SIG-M5 (cell line): ENCODE results near the gene ATRN.
"Not testable (repeated sequence)": the region's sequence is repeated elsewhere in the genome, so short reads cannot be mapped to it uniquely, and the experiment has no call there.

Experiments
- DNase-seq: peaks from one replicate; lab custom pipeline; 2025; lab: John Stamatoyannopoulos, UW

The ATRN gene

GRCh38 chr20:3470627-3471396 is at the start of gene ATRN:
Gene ATRN, plus strand, starts transcription at chr20:3471018. Its CDS starts 90 bp downstream, at chr20:3471108.
- no peak for DNase-seq

GRCh38 chr20:3421985-3422384 is 48.8 kb upstream of the ATRN start:
- DNase-seq, result no peak

GRCh38 chr20:3423126-3423525 is 47.7 kb upstream of the ATRN start:
- DNase-seq, result no peak

DNA sequence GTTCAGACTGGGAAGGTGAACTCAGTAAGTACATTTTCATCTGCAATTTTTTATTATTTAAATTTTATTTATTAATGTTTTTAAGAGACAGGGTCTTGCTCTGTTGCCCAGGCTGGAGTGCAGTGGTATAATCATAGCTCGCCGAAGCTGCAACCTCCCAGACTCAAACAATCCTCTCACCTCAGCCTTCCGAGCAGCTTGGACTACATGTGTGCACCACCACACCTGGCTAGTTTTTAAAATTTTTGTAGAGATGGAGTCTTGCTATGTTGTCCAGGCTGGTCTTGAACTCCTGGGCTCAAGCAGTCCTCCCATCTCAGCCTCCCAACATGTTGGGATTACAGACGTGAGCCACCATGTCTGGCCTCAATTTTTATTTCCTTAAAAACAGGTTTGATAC is 44.1 kb upstream of the ATRN start:
- DNase-seq, result not testable (repeated sequence)

DNA sequence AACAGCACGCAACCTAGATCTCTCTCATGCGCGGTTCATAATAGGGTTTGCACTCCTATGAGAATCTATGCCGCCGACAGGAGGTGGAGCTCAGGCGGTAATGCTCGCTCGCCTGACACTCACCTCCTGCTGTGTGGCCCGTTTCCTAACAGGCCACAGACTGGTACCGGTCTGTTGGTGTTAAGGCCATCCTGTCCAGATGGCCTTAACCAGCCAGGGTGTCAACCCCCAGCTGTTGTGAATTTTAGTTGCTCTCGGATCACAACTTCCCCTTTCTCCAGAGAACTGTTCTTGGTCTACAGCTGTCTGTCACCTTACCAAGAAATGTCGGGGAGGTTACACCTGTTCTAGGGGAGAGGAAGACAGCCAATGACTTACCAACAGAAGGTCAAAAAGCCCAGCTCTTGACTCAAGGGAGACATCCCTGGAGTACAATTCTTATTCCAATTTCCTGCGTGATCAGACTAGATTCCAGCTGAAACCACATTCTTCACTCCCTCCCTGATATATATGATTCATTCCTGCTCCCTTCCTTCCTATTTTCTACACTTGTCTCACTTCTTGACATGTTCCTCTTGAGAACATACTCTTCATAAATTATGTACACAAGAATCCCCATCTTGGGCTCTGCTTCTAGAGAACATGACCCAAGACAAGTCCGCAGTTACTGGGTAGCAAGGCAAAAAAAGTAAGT is 40.3 kb upstream of the ATRN start:
- peak; percentile 66 for DNase-seq

DNA sequence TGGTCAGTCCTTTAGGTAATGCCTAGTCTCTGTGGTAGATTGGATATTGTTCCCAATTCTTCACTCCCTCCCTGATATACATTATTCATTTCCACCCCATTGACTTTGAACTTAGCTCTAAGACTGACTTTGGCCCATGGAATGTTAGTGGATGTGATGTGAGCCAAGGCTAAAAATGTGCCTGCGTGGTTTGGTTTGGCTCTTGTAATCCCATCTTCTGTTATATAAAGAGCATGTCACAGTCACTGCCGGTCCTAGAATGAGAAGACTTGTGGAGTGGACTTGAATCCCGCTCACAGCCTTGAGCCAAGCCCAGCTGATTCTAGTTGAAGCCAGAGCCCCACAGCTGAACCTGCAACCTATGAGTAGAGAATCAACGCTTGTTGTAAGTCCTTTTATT is 39.7 kb upstream of the ATRN start:
- DNase-seq, result no peak

- DNase-seq, result no peak
Observed at GRCh38 chr20:3432844-3433243, 38.0 kb upstream of the ATRN start.

- no peak for DNase-seq
Observed at GRCh38 chr20:3433744-3434143, 37.1 kb upstream of the ATRN start.

DNA sequence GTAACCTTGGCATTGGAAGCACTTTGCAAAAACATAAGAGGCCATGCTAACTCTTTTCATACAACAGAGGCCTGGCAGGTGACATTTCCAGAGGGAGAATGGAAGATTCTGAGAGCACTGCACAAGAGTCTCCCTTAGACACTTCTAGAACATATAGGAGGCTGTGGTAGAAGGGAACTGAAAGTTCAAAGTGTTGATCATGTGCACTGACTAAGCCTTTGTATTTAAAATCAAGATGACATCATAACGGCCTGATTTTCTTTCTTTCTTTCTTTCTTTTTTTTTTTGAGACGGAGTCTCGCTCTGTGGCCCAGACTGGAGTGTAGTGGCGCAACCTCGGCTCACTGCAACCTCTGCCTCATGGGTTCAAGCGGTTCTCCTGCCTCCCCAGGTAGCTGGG is 36.6 kb upstream of the ATRN start:
- DNase-seq, result no peak

GRCh38 chr20:3436864-3437574 is 33.8 kb upstream of the ATRN start:
- no peak for DNase-seq

DNA sequence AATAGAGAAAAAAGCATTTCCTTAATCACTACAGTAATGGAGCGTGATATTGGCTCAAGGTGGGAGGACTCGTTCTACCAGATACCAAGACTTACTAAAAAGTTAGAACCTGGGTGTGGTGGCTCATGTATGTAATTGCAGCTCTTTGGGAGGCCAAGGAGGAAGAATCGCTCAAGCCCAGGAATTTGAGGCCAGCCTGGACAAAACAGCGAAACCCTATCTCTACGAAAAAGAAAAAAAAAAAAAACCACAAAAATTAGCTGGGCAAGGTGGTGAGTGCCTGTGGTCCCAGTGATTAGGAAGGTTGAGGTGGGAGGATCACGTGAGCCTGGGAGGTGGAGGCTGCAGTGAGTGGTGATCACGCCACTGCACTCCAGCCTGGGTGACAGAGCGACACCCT is 24.0 kb upstream of the ATRN start:
- no peak for DNase-seq

DNA sequence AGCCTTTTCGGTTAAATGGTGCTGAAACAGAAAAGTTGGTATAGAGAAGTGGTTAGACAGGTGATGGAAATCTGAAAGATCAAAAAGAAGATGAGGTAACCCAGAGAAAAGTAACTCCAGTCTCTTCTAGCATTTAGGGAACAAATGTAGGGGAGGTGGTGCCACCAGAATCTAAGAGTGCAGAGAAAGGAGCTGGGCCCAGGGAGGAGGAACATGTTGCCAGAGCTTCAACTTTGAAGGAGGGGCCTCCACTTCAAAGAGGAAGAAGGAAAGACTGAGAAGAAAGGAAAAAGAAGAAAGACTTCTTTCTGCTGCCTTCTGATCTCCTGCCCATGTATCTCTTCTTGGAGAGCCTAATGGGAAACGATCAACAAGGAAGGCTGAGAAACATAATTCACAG is 23.5 kb upstream of the ATRN start:
- no peak for DNase-seq

DNA sequence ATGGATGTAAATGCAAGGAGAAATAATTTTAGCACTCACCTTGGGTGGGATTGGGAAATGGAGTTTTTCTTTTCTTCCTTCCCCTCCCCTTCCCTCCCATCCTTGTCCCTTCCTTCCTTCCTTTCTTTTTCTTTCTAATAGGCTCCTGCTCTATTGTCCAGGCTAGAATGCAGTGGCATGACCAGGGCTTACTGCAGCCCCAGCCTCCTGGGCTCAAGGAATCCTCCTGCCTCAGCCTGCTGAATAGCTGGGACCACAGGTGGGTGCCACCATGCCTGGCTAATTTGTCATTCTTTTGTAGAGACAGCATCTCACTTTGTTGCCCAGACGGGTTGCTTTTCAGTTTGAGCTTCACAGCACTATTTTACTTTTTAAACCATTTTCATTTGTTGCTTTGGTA is 21.5 kb upstream of the ATRN start:
- DNase-seq, result no peak

GRCh38 chr20:3452136-3452535 is 18.7 kb upstream of the ATRN start:
- DNase-seq, result no peak

DNA sequence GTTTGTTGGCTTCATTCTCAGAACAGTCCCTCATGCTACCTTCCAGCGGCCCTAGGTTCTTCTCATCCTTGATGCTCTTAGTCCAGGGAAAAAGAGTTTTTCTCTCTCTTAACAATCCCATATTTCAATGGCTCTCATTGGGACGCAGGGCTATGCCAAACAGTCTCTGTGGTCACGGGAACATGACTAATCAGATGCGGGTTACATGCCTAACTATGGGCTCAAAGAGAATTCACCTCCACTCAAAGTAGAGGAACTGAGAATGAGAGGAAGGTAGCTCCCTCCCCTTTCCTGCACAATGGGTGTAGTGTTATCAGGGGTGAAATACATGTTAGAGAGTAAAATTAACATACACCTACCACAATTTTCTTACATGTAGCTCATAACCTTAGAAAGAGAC is 18.1 kb upstream of the ATRN start:
- no peak for DNase-seq

- no peak for DNase-seq
Observed at GRCh38 chr20:3454831-3455230, 16.0 kb upstream of the ATRN start.

GRCh38 chr20:3456648-3457047 is 14.2 kb upstream of the ATRN start:
- DNase-seq, result no peak

GRCh38 chr20:3459881-3460307 is 10.9 kb upstream of the ATRN start:
- DNase-seq, result no peak

DNA sequence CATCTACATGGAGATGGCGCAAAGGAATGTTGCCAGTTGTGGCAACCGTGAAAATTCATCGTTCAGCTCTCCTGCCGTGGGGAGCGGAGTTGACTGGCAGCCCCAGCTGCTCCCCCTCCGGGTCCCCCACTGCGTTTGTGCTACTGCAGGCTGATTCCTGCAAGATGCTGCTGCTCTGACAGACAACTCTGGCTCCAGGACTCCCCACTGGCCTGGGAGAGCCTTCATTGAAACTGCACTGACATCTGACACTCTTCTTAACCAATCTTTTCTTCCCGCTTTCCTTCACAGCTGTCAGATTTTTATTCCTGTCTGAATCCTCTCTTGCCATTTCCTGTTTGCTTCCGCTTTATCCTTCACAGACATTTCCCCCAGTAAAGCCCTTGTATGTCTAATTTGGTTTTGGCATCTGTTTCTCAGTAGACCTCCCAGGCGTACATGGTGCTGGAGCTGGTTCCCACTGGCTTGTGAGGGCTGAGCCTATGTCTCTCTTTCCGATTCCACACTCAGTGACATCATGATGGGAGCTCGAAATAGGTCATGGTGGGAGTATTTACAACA is 9.5 kb upstream of the ATRN start:
- no peak for DNase-seq

- no peak for DNase-seq
Observed at GRCh38 chr20:3461911-3462677, 8.7 kb upstream of the ATRN start.

- no peak for DNase-seq
Observed at GRCh38 chr20:3464166-3464565, 6.7 kb upstream of the ATRN start.

DNA sequence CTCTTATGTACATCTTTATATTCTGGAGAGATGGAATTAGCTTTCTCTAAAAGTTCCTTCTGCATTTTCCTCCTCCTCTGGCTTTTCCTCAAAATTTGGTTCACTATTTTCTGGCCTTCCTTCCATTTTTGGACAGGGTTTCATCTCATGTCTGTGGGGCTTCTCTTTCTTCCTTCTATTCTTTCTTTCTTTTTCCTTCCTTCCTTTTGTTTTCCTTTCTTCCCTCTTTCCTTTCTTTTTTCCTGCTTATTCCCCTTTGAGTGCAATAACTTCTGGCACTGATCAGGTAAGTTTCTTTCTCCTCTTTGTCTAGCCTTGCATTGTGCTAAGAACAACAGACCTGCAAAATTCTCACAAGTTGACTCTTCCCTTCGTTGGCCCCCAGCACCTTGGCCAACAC is 5.5 kb upstream of the ATRN start:
- DNase-seq, result no peak
